ENCODE measurements around the gene CD209.

GRCh38 chr19:7744199-7744786 is 3.0 kb downstream of the CD209 start:
- TF ChIP-seq CTCF (IDR thresholded peaks at IDR 0.05) = no peak
- no peak for TF ChIP-seq POLR2A (IDR thresholded peaks at IDR 0.05)

Measured in upper lobe of left lung (tissue), 4 donors.